ENCODE data around the gene EXOSC10.

- TF ChIP-seq CTCF (IDR thresholded peaks at IDR 0.05) (no peak), POLR2A (IDR thresholded peaks at IDR 0.05) (no peak)
These were observed 34.7 kb downstream of the EXOSC10 start for GRCh38 chr1:11064942-11065341.
